NCI-H2107 (cell line): ENCODE measurements around the gene ARHGEF16.

Experiments
- DNase-seq: peaks from one replicate; lab custom pipeline; 2025; lab: John Stamatoyannopoulos, UW

The ARHGEF16 gene

DNA sequence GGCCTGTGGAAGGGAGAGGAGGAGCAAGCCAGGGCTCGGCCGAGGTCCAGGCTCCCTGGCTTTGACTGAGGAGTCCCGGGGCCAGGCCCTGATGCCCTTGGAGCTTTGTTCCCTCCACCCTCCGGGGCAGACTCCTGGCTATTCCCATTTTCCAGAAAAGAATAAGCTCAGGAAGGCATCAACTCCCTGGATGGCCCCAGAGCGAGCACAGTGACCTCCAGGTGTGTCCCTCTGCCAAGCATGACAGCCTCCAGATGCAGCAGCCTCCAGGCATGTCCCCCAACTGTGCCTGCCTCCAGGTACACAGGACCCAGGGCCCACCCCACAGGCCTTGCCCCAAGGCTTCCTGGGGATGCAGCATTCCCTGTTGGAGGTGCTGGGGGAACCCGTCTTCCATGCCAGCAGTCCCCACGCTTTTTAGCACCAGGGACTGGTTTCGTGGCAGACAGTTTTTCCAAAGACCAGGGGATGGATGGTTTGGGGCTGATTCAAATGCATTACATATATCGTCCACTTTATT, 15.7 kb upstream of the ARHGEF16 start:
- no peak for DNase-seq

DNA sequence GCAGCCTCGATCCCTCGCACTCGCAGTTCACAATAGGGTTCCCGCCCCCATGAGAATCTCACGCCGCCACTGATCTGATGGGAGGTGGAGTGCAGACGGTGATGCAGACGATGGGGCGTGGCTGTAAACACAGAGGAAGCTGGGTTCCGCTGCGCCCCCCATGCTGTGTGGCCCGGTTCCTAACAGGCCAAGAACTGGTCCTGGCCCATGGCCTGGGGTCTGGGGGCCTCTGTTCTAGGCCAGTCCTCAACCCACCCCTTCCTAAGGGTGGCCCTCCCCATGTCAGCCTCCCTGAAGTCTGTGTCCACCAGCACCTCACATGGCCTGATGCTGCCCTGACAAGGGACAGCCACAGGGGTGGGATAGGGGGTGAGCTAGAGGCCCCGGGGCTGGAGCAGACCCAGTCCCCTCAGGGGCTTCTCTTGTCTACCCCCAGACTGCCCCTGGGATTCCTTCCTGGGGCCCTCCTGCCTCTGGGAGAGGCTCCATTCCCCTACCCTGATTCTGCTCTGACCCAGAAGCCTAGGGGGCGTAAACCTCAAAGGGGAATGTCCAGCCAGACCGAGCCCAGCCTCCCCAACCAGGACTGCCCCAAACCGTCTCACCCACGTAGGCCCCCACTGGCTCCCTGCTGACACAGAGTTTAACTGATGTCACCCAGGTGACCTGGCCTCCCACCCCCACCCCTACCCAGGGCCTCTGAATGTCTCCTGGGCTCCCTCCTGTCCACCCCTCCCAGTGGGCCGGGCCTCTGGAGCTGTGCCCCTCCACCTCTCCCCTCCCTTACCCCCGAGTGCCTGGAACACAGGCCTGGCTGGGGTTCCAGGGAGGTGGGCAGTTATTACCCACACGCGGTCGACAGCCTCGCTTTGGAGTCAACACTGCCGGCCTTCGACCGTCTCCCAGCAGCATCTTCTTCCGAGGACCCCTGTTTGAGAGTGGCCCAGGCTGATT, 14.8 kb upstream of the ARHGEF16 start:
- DNase-seq: no peak

DNA sequence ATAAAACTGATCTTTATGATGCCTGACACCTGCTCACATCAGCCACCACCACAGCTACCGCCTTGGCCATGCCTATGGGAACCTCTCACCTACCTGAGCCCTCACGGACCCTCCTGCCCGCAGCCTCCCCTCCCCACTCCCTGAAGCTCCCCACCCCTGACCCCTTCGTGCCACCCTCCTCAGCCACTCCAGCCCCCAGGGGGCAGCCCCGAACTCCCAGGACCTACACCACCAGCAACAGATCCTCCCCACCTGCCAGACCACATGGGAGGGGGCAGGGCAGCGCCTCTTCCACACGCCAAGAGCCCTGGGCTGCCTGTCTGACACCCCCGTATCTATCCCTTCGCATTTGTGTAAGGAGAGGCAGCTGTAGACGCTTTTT, 14.2 kb upstream of the ARHGEF16 start:
- no peak for DNase-seq

DNA sequence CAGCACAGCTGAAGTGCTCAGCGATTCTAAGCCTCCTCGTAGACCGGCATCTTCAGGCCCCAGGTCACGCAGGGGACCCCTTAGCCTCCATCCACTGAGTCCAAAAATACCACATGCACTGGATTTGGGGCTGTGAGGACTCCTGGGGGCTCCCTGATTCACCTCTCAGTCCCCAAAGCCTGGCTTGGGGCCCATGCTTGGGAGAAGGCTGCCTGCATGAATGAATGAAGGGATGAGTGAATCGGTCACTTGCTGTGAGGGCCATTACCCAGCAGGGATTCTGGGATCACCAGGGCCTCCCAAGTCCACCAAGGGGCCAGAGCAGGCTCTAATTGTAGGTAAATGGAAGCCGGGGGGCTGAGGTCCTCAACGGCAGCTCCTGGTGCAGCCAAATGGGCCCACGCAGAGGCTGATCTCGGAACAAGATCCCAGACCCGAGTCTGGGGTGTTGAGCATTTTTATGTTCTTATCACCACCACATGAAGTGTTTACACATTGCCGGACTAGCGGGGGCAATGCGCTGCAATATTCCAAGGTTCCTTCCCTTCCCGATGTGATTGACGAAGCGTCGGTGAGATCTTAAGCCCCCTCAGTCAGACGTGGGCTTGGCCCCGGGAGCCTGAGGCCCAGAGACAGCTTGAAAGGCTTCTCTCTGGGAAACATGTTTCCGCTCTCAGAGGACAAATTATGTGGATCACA, 13.6 kb upstream of the ARHGEF16 start:
- DNase-seq: no peak

DNA sequence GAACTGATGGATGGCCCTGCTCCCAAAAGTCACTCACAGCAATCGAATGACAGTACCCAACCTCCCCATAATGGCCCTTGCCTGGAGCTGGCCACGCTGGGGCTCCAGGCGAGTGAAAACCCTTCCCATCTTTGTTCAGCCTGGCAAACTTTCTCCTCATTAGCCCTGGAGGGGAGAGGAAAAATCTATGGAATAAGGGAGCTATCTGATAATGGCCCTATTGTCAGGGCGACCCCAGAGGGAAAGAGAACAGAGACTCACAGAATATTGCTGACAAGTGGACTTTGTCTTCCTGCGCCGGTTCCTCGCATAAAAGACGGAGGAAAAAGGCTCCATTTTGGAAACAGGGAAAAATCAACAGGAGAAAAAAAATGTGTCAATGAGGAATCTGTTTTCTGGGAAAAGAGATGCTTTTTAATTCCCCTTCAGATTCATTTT, 13.0 kb upstream of the ARHGEF16 start:
- DNase-seq: no peak

DNA sequence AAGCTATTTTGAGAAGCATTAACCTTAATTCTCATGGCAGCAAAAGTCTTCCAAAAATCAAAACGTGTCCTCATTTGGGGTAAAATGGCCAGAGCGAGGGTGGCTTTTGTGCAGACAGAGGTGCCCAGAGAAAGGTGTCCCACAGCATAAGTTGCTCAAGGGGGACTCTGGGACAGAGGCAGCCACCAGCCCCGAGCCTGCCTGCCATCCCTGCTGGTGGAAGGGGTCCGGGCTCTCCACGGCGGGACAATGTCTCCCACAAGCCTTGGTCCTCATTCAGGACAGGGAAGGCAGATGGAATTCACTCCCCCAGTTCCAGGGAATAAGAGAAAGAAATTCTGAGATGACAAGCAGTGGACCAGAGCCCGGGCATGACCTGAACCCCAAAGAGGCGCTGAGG, 12.6 kb upstream of the ARHGEF16 start:
- no peak for DNase-seq

DNA sequence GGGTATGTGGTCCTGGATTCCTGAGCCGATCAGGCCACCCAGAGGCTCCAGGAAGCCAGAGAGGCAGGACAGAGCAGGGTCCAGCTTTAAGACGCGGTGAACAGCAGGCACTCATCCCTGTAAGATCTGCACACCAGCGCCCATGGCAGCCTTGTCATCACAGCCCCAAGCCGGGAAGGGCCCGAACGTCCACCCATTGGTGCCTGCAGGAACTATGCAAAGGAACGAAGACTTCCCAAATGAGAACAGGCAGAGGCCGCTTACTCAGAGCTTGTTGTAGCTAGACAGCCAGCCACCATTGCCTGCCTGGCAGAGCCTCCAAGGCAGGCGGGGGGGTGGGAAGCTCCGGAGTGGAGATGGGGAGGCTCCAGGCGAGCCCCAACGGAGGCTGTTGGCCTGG, 12.1 kb upstream of the ARHGEF16 start:
- no peak for DNase-seq

DNA sequence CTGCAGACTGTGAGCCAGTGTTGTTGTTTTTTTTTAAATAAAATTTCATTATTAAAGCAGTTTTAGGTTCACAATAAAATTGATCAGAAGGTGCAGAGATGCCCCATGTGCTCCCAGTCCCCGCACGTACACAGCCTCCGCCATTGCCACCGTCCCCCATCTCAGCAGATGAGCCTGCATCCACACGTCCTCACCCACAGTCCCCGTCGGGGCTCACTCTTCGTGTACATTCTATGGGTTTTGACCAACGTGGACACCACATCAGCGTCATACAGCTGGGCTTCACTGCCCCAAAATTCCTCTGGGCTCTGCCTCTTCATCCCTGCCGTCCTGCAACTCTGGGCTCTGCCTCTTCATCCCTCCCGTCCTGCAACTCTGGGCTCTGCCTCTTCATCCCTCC, 11.6 kb upstream of the ARHGEF16 start:
- no peak for DNase-seq

DNA sequence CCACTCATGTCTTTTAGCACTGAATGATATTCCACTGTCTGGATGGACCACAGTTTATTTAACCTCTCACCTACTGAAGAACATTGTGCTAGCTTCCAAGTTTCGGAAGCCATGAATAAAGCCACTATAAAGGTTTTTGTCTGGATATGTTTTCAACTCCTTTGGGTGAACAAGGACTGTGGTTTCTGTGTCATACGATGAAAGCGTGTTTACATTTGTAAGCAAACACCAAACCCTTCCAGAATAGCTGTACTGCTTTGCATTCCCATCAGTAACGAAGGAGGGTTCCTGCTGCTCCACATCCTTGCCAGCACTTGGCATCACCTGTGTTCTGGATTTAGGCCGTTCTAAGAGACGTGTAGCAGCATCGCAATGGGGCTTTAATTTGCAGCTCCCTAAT, 10.7 kb upstream of the ARHGEF16 start:
- DNase-seq: no peak

DNA sequence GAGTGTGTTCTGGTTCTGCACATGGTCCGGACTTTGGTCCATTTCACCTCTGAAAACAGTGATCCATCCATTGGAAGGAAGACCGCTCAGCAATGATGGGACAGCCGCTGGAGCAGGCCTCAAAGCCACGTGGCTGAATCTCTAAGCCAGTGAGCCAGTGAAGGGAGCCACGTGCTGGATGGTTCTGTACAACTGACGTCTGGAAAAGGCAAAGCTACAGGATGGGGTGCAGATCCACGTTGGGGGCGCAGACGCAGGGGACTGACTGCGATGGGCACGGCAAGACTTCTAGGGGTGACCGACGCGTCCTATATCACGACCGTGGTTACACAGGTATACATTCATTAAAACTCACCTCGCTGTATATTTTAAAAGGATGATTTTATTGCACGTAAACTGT, 10.2 kb upstream of the ARHGEF16 start:
- DNase-seq: no peak

DNA sequence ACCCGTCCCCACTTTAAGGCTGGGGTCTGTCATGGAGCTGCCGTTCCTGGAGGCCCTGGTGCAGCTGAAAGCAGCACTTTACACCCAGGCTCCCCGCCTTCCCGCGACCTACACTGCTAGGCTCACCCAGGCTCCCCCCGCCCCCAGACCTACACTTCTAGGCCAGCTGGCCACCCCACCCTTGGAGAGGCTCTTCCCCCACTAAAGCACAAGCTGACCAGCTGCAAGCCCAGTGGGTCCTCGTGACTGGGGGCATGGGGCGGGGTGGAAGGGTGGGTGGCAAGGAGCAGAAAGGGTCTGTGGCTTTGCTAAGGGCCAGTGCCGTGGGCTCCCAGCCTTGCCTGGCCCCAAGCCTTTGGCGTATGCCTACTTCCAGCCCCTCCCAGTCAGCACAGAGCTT, 9.7 kb upstream of the ARHGEF16 start:
- DNase-seq: no peak

DNA sequence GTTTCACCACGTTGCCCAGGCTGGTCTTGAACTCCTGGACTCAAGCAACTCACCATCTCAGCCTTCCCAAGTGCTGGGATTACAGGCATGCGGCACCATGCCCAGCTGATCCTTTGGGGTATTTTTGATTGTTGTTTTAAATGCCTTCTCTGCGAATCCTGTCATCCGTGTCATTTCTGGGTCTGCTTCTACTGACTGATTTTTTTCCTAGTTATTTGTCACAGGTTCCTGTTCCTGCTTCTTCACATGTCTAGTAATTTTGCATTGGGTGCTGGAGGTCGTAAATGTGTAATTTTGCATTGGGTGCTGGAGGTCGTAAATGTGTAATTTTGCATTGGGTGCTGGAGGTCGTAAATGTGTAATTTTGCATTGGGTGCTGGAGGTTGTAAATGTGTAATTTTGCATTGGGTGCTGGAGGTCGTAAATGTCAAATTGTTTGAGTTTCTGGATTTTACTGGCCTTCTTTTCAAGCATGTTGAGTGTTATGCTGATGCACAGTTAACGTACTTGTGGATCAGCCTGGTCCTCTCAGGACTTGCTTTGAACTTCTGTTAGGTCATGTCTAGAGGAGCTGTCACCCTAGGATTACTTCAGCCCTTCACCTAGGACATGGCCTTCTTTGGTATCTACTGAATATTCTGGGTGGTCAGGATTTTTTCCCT, 4.1 kb upstream of the ARHGEF16 start:
- no peak for DNase-seq

DNA sequence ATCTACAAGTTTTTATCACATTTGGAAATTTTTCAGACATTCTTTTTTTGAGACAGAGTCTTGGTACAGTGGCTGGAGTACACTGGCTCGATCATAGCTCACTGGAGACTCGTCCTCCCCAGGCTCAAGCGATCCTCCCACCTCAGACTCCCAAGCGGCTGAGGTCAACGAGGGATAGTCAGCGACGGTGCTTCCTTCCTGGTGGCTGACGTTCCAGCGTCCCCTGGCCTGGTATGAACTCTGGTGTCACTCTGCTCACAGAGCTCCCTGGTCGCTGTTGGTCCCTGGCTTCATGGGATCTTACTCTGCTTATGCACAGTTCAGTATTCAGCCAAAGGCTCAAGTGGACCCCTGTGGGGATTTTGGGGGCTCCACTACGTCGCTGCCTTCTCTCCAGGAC, 3.5 kb upstream of the ARHGEF16 start:
- DNase-seq: no peak

DNA sequence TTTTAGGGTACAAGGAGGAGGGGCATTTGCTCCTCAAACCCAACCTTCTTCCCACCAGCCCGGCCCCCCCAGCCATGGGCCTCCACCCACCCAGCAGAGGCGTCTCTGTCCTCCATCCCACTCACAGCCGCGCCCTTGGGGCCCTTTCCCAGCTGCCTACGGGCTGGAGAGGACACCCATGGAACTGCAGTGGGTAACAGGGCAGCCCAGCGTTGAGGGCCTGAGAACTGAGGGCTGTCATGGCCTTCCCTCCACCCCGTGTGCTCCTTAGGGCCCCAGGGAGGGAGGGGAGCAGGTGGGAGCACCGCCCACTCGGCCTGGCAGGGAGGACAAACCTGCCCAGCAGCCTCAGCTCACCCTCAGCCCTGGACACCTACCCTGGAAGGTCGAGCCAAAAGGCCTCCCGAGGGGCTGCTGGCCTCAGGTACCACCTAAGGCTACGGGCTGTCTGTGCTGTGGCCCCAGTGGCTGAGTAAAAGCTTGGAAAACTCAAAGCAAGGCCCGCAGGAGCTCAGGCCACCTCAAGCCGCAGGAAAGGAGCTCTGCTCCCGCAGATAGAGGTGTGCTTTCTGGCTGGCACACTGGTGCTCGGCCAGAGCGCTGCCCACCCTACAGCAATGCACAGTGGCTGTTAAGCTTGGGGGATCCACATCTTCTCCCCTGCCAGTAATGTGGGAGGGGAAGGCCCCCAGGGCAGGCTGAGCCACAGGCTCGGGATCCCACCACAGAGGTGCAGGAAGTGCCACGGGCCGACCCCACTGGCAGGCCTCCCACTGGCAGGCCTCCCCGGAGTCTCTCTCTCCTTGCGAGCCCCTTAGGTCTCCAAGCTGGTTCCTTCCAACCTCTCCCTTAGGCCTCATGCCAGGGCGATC, 2.2 kb upstream of the ARHGEF16 start:
- no peak for DNase-seq

DNA sequence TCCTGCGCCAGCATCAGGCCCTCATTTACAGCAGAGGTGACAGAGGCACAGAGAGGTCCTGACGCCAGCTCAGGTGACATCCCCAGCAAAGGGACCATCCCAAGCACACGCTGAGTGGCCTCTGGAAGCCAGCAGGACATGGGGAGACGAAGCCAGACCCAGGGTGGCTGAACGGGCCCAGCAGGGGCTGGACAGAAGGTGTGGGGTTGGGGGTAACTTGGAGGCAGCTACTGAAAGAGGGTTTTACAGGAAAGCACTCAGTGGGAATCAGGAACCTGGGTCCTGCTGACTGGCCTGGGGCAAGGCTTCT, 1.6 kb upstream of the ARHGEF16 start:
- no peak for DNase-seq

DNA sequence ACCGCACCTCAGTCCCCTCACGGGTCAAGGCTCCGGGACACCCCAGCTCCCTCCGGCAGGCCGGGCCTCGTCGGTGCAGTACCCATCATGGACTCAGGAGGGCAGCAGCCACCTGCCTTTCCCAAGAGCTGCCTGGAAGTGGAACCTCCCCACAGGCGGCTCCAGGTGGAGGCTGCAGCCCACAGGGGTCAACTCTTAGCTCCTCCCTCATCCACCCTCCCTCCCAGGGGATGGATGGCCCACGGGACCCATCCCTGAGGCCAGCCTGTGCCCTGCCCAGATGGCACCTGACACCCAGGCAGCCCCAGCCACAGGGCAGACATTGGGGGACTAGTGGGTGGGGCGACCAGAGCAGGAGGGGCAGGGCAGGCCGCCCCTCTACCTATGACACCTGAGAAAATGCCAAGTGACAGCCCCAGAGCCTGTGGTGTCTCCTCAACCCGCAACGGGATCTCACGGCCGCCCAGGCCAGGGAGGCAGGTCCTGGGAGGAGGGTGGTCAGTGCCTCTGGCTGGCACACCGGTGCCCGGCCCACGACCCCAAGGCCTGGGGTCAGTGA, 1.2 kb upstream of the ARHGEF16 start:
- DNase-seq: no peak

DNA sequence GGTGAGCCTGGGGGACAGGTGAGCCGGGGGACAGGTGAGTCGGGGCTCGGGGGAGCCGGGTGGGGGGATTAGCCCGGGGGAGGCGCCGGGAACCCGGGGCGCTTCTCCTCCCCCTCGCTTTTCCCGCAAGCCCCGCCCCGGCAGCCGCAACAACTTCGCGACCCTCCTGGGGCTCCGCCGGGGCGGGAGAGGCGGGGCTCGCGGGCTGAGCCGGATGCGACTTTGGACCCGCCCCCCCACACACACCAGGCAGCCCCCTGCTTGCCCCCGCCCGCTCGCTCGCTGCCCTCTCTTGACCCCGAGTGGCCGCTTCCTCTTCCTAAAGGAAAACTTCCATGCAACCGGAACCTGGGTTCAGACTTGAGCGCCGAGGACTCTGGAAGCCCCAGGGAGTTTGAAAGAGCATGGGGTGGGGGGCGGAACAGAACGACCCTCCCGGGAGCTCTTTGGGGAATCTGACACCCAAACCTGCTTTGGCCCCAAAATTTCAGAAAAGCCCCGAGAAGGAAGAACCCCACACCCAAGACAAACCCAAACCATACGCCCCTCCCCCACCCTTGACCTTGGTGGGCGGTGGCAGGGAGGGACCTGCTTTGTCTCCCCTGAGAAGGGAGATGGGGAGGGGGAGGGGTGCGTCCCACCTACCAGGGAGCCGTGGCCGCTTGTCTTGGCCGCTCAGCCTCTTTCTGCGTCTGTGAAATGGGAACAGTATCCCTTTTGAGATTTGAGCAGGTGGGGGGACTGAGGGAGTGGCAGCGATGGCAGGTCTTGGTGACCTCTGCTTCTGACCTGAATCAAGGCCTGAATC, 550 bp downstream of the ARHGEF16 start:
- DNase-seq: no peak

DNA sequence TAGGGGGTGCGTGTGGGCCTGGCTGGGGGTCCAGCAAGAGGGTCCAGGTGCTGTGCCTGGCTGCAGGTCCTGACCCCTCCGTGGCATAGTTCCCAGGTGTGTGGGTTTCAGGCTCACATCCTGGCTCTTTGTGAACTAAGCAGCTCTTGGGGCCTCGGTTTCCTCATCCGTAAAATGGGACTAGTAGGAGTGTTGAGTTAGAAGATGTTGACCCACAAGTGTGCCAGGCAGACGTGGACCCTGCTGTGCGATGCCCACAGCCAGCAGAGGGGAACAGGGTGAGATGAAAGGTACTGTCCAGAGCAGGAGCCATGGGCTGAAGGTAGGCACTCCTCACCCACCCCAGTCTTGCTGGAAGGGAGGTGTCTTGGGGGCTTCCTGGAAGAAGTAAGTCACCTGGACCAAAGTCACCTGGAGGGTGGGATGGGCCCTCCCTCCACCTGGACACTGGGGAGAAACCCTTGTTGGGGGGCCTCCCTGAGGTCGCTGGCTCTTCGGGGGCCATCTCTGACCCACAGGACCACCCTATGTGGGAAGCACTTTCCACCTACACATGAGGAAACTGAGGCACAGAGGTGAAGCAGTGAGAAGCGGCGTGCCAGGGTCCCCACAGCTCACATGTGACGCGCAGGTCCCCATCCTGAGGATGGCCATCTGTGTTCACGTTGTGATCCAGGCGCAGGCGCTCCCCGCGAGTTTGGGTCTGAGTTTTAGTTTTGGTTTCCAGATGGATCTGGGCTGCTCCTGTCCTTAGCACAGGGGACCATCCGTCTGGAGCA, 1.4 kb downstream of the ARHGEF16 start:
- DNase-seq: no peak

DNA sequence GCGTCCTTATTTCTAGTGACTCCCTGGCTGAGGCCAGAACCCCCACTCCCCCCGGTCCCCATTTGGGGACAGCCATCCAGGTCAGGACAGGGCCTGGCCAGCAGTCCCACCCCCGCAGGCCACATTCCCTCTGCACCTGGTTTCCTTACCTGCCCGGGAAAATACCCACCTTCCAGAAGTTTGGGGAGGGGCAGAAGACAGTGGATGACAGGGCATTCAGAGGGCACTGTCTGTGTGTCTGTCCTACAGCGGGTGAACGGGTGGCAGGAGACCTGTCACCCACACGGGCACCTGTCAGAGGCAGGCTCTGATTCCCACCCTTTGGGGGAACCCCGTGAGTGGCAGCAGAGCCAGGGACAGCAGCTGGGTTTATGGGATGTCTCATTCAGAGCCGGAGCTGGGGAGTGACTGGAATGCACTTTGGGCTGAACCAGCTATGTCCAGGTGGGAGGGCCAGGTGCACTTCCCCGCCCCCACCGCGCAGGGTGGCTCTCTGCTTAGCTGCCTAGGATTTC, 2.0 kb downstream of the ARHGEF16 start:
- no peak for DNase-seq
